Endothelial cell of umbilical vein (primary cell): ENCODE measurements around the gene FMNL2. TPM values are rescaled to one million over a fixed set of nuclear protein-coding genes. Genes with fewer than 3 reads are reported as not detected.

Experiments
- BruUV-seq: library from RNA; stranded (reverse); fragments of 400-500 nt; replicated peaks from 2 replicates; lab custom pipeline; 2021; lab: Mats Ljungman, UMichigan
- CTCF ChIA-PET: fragments of 300-600, 350-600 bp; sonication (Branson Sonifier 250); formaldehyde crosslinking; loops from one replicate; lab custom pipeline; 2021; ENCODE audit warnings: antibody characterized with exemption, inconsistent platforms; lab: Charles Lee
- POLR2A ChIA-PET: fragments of 300-600, 350-600 bp; sonication (Branson Sonifier 250); formaldehyde crosslinking; loops from one replicate; lab custom pipeline; 2021; ENCODE audit warnings: antibody characterized with exemption, inconsistent platforms; lab: Charles Lee
- DNase-seq: peaks from one replicate; pipeline ENCODE4 v3.0.0-alpha.2; 2011; ENCODE audit warnings: low read depth, low spot score
- FAIRE-seq: peaks from 2 replicates; lab custom pipeline; 2011; peaks lifted over from hg19 to GRCh38; lab: Jason Lieb, UNC
- H2AFZ ChIP-seq: 2 replicates; pipeline ENCODE4 v1.6.0; 2012; ENCODE audit warnings: low read depth, low read length, control low read depth, inconsistent platforms
- H3K27ac ChIP-seq: 2 replicates; pipeline ENCODE4 v1.5.1; 2011; ENCODE audit warnings: low read depth, mild to moderate bottlenecking, control low read depth, low read length, moderate library complexity; ENCODE audit not compliant: insufficient read depth
- H3K27me3 ChIP-seq, 2 experiments: 2 replicates each; pipeline versions ENCODE4 v1.6.0 to v1.6.1; 2011; ENCODE audit warnings: low read length in 2 of 2, mixed read lengths in 1 of 2; ENCODE audit not compliant: control insufficient read depth in 2 of 2, insufficient read depth in 2 of 2
- H3K36me3 ChIP-seq, 2 experiments: 2 replicates in 1 of 2; 3 replicates in 1 of 2; pipeline ENCODE4 v1.5.1; 2011; ENCODE audit warnings: low read length in 2 of 2, mild to moderate bottlenecking in 1 of 2, moderate library complexity in 1 of 2; ENCODE audit not compliant: control insufficient read depth in 2 of 2, insufficient read depth in 2 of 2; ENCODE audit errors: extremely low read depth in 1 of 2
- H3K4me1 ChIP-seq: 3 replicates; pipeline ENCODE4 v1.5.1; 2011; ENCODE audit warnings: mild to moderate bottlenecking, low read length; ENCODE audit not compliant: control insufficient read depth, insufficient read depth; ENCODE audit errors: extremely low read depth
- H3K4me2 ChIP-seq: 2 replicates; pipeline ENCODE4 v1.6.1; 2011; ENCODE audit warnings: low read length, control low read depth, mixed read lengths; ENCODE audit not compliant: insufficient read depth
- H3K4me3 ChIP-seq, 3 experiments: fragments of 200-600 bp in 1 of 3; sonication (generic), shearing (Covaris generic) in 1 of 3; replicated peaks in 1 of 3; 2 replicates each; pipeline ENCODE4 v1.5.1; 2011 to 2016; ENCODE audit warnings: control low read depth in 3 of 3, low read length in 3 of 3, mild to moderate bottlenecking in 2 of 3, inconsistent platforms in 1 of 3, low read depth in 1 of 3, moderate library complexity in 1 of 3; ENCODE audit not compliant: insufficient read depth in 1 of 3
- H3K79me2 ChIP-seq: 2 replicates; pipeline ENCODE4 v1.6.0; 2012; ENCODE audit warnings: low read length, inconsistent platforms; ENCODE audit not compliant: control insufficient read depth, insufficient read depth
- H3K9ac ChIP-seq: replicated peaks from 2 replicates; pipeline ENCODE3; 2011; ENCODE audit warnings: low read length, control low read depth; ENCODE audit not compliant: insufficient read depth; ENCODE audit errors: extremely low read depth
- H3K9me1 ChIP-seq: replicated peaks from 3 replicates; pipeline ENCODE4 v1.6.0; 2011; ENCODE audit warnings: mild to moderate bottlenecking, low read length; ENCODE audit not compliant: control insufficient read depth, insufficient read depth; ENCODE audit errors: extremely low read depth
- H3K9me3 ChIP-seq: replicated peaks from 2 replicates; pipeline ENCODE4 v1.5.1; 2012; ENCODE audit warnings: low read length, inconsistent platforms; ENCODE audit not compliant: control insufficient read depth, insufficient read depth
- H4K20me1 ChIP-seq: replicated peaks from 2 replicates; pipeline ENCODE3; 2011; ENCODE audit warnings: mild to moderate bottlenecking, low read length; ENCODE audit not compliant: control insufficient read depth, insufficient read depth; ENCODE audit errors: extremely low read depth
- CTCF ChIP-seq, 2 donors: IDR thresholded peaks; 1 replicate in 1 of 2; 2 replicates in 1 of 2; pipeline ENCODE4 v1.5.1; 2011; ENCODE audit warnings: low read length in 2 of 2, mild to moderate bottlenecking in 2 of 2, moderate library complexity in 2 of 2, control low read depth in 1 of 2, inconsistent platforms in 1 of 2, low read depth in 1 of 2; ENCODE audit not compliant: insufficient read depth in 1 of 2; ENCODE audit errors: extremely low read depth in 1 of 2
- EZH2 ChIP-seq: IDR thresholded peaks from 2 replicates; pipeline ENCODE4 v1.6.1; 2012; ENCODE audit warnings: borderline replicate concordance, low read depth, mild to moderate bottlenecking, moderate library complexity, low read length, inconsistent platforms; ENCODE audit not compliant: severe bottlenecking
- FOS ChIP-seq: IDR thresholded peaks from 2 replicates; pipeline ENCODE4 v1.6.1; 2011; ENCODE audit warnings: mild to moderate bottlenecking, low read length, moderate library complexity, borderline replicate concordance; ENCODE audit not compliant: insufficient read depth
- GATA2 ChIP-seq: IDR thresholded peaks from 2 replicates; pipeline ENCODE4 v1.7.0; 2011; ENCODE audit warnings: low read depth, mild to moderate bottlenecking, moderate library complexity, mixed read lengths, low read length; ENCODE audit not compliant: insufficient read length, insufficient read depth
- JUN ChIP-seq: IDR thresholded peaks from 2 replicates; pipeline ENCODE4 v1.6.1; 2011; ENCODE audit warnings: borderline replicate concordance, low read depth; ENCODE audit not compliant: insufficient read length, insufficient read depth
- MYC ChIP-seq: IDR thresholded peaks from one replicate; pipeline ENCODE4 v1.6.1; 2011; ENCODE audit warnings: mild to moderate bottlenecking, low read depth, low read length
- POLR2A ChIP-seq: IDR thresholded peaks from 2 replicates; pipeline ENCODE4 v1.6.1; 2012; ENCODE audit warnings: low read depth, mild to moderate bottlenecking, control low read depth, low read length
- POLR2AphosphoS5 ChIP-seq: IDR thresholded peaks from 2 replicates; pipeline ENCODE4 v1.6.1; 2012; ENCODE audit warnings: low read depth, mild to moderate bottlenecking, control low read depth, low read length, moderate library complexity; ENCODE audit not compliant: insufficient read depth
- dilution Hi-C: fragments of 300-500 bp; cut with MboI; formaldehyde crosslinking; loops from one replicate; pipeline ENCODE4 v1.15.0; 2019; ENCODE audit warnings: low sequenced_read_pairs; ENCODE audit not compliant: extremely low pct_ligation_motif_present
- intact Hi-C: fragments of 100-400 bp; cut with micrococcal nuclease; formaldehyde crosslinking; loops from one replicate; pipeline ENCODE4 v1.10.0; 2022
- polyA plus RNA-seq, 4 experiments: library from polyadenylated mRNA; depleted of rRNA in 3 of 4; stranded (reverse) in 3 of 4; unstranded in 1 of 4; fragments of >200 nt; gene quantifications; 2 replicates each; pipeline versions ENCODE4 v1.2.1 to v1.2.3, GENCODE V29; 2011 to 2012; ENCODE audit warnings: missing spikeins in 1 of 4
- total RNA-seq: library from RNA; stranded (reverse); gene quantifications from 2 replicates; pipeline ENCODE4 v1.2.3, GENCODE V29; 2021
- TF ChIP-seq, protein P1 (sequence below): IDR thresholded peaks from 2 replicates; pipeline ENCODE4 v1.6.1; 2011; ENCODE audit not compliant: insufficient read depth, insufficient read length

Gene FMNL2
- total and polyA plus RNA-seq, 2 donors (not counting 3 experiments of a cell fraction or from before 2014, with no cell fraction given): 8.3 to 28.0 TPM

DNA sequence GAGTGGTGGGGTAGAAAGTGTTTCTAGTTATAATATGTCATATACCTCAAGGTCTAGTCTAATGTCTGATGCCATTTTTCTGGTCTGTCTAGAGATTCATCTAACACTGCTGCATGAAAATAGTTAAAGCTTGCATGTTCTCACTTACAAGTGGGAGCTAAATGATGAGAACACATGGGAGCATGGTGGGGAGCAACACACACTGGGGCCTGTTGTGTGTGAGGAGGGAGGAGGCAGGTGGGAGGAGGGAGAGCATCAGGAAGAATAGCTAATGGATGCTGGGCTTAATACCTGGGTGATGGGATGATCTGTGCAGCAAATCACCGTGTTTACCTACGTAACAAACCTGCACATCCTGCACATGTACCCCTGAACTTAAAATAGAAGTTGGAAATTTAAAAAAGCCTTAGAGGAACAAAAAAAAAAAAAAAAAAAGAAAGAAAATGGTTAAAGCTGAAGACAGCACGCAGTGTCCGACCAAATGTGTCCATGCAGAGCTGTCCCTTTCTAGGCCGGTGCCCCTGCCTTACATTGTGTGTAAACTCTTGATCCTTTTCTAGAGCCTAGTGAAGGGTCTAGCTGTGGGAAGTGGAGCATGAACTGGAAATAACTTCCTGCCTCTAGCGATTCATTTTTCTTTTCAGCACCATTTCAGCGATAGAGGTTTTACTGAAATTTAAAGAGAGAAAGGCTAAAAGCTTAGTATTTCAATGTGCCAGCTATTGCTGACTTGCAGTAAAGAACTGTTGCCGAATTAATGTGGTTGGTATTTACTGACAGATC is 94.0 kb downstream of the FMNL2 start:
- no peak overlapping the region for H3K4me3 ChIP-seq
- H2AFZ ChIP-seq: no peak overlapping the region
- no peak overlapping the region for H3K27ac ChIP-seq
- DNase-seq: no peak
- TF ChIP-seq CTCF (IDR thresholded peaks at IDR 0.05; ENCODE audit: extremely low read depth in 1 of 2, insufficient read depth in 1 of 2, low read depth in 1 of 2, low read length in 2 of 2) (no peak), FOS (no peak), JUN (no peak), GATA2 (no peak), POLR2A (no peak), MYC (no peak), EZH2 (no peak), POLR2AphosphoS5 (no peak)
- TF ChIP-seq, protein P1, sequence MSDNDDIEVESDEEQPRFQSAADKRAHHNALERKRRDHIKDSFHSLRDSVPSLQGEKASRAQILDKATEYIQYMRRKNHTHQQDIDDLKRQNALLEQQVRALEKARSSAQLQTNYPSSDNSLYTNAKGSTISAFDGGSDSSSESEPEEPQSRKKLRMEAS: no peak
- intact Hi-C loops (no loop called here), dilution Hi-C loops (no loop called here)
- no peaks in the 10 kb centered on the region for H3K9me1 ChIP-seq
- H3K4me2 ChIP-seq: no peak overlapping the region
- peaks cover 8% of the 10 kb centered on the region for H3K79me2 ChIP-seq
- no peaks in the 10 kb centered on the region for H3K36me3 ChIP-seq
- POLR2A ChIA-PET: interaction anchor here (0.7 kb wide), 1 partner anchor 246 kb away, joined by 4 read pairs; no protein-coding TSS in a partner anchor
- H3K4me1 ChIP-seq: no peaks in the 10 kb centered on the region
- no peak overlapping the region for H3K9ac ChIP-seq
- BruUV-seq: no TSS peak
- CTCF ChIA-PET: interaction anchor here (0.6 to 1.4 kb wide), 5 partner anchors 10 to 120 kb away, joined by 3 read pairs; no protein-coding TSS in a partner anchor
- FAIRE-seq: no peak
- no peaks in the 10 kb centered on the region for H3K27me3 ChIP-seq
- no peaks in the 10 kb centered on the region for H3K9me3 ChIP-seq
- no peaks in the 10 kb centered on the region for H4K20me1 ChIP-seq
